NCI-H510A treated with DMSO at 0.1 percent for 48 hours (cell line): ENCODE data around the gene LMO2.

ENCODE experiments used
- DNase-seq: peaks from one replicate; lab custom pipeline; 2025; lab: John Stamatoyannopoulos, UW

Gene LMO2

DNA sequence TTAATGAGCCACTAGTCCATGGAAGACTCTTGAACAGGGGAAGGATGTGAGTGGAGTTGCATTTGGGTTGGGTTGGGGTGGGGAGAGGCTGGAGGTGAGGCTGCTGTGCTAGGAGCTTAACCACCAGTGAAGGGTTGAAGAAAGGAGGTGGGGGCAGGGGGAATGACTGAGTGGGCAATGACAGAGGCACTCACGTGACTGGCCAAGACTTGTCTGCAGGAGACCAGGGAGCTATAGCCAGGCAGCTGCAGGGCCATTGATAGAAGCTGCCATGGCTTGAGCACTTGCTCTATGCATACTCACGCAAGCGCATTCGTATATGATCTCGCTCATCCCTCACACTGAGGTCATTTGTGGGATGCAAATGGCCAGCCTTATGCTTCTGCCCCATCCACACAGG, 4.0 kb downstream of the LMO2 start:
- DNase-seq, result no peak

GRCh38 chr11:33885338-33886005, 6.4 kb downstream of the LMO2 start:
- DNase-seq, result no peak

- no peak for DNase-seq
Measured at GRCh38 chr11:33884601-33885000, 7.3 kb downstream of the LMO2 start.

DNA sequence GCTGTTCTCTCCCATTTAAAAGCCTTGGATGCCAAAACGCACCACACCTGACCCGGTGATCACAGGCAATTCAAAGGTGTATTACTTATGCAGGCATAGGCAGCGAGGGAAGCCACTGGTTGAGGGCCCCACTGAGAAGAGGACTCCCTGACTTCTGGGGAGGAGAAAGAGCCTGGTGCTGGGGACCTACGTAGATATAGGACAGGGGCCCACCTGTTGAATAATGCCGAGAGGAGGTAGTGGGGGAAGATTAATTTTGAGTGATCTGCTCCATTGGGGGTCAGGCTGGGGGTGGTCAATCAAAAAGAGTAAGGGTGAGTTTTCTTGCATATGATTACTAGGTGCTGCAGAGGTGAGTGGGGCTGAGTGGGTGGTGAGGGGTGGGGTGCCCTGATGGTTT, 7.8 kb downstream of the LMO2 start:
- DNase-seq, result no peak

DNA sequence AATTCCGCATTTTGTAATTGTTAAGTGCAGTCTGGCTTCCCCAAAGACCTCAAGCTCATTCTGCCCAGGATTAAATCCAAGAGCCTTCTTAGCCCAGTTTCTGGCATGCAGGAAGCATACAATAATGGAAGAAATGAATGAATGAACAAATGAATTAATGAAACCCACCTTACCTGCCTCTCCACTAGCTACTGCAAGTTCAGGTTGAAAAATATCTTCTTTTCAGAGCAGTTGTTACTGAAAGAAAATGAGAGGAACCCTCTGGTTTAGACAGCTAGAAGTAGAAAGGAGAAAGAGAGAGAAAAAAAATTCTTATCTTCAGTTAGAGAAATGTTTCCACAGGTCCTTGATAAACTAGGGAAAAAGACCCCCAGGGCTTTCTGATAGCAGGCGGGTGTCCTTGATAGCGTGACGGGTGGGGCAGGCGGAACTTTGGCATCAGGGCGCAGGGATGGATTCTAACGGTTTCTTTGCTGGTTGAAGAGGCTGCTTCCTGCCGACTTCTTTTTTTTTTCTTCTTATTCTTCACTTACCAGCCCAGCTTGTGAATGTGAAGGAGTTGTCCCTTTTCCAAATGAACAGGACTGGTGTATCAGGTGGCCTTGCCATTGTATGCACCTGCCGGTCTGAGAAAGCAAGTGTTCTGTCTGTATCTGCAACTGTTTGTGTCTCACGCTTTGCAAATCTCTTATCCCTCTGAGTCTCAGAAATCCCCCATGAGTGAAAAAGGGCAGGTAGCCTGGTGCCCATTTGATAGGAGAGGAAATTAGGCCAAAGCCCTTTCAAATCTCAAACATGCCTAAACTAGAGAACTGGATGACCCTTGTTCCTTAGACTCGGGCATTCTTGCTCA, 10.0 kb downstream of the LMO2 start:
- DNase-seq, result no peak

DNA sequence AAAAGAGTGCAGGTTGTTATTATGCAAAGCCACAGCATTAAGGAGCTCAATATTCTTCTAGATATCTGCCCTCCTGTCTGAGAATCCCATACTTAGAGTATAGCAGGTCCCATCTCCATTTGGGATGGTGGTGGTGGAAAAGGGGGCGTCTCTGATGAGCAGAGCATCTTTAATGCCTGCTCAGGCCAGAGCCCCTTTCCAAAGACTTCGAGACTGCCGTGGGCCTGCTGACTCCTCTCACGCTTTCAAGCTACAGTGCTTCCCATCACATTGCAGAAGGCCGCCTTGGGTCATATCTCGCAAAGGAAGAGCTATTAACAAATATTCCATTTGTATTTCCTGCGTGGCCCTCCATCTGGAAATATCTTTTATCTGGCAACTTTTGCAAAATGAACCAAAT, 10.9 kb downstream of the LMO2 start:
- DNase-seq, result no peak

DNA sequence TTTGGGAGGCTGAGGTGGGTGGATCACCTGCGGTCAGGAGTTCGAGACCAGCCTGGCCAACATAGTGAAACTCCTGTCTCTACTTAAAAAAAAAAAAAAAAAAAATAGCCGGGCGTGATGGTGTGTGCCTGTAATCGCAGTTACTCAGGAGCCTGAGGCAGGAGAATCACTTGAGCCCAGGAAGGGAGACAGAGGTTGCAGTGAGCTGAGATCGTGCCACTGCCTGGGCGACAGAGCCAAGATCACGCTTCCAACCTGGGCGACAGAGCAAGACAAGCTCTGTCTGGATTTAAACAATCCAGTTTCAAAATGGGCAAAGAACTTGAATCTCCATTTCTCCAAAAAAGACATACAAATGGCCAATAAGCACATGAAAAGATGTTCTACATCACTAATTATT, 12.5 kb downstream of the LMO2 start:
- no peak for DNase-seq

GRCh38 chr11:33877038-33877437, 14.8 kb downstream of the LMO2 start:
- no peak for DNase-seq

- DNase-seq, result no peak
Measured at GRCh38 chr11:33875621-33876294, 16.1 kb downstream of the LMO2 start.

DNA sequence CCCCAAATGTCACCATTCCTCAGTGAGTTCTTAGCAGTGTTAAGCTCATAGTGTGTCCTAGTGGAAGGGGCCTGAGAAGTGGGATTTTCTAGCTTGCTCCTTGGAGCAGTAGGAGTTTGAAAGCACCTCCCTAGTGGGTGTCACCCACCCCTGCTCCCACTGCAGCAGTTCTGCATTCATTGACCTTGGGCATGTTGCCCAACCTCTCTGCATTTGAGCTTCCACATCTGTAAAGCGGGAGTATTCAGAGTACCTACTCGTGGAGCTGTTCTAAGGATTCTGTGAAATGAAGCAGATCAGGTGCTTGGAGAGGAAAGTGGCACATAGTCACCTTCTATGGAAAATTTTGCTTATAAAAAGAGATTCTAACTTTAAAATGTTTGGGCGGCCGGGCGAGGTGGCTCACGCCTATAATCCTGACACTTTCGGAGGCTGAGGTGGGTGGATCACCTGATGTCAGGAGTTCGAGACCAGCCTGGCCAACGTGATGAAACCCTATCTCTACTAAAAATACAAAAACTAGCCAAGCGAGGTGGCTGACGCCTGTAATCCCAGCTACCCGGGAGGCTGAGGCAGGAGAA, 16.9 kb downstream of the LMO2 start:
- no peak for DNase-seq

- DNase-seq, result no peak
Measured at GRCh38 chr11:33874433-33874832, 17.4 kb downstream of the LMO2 start.

DNA sequence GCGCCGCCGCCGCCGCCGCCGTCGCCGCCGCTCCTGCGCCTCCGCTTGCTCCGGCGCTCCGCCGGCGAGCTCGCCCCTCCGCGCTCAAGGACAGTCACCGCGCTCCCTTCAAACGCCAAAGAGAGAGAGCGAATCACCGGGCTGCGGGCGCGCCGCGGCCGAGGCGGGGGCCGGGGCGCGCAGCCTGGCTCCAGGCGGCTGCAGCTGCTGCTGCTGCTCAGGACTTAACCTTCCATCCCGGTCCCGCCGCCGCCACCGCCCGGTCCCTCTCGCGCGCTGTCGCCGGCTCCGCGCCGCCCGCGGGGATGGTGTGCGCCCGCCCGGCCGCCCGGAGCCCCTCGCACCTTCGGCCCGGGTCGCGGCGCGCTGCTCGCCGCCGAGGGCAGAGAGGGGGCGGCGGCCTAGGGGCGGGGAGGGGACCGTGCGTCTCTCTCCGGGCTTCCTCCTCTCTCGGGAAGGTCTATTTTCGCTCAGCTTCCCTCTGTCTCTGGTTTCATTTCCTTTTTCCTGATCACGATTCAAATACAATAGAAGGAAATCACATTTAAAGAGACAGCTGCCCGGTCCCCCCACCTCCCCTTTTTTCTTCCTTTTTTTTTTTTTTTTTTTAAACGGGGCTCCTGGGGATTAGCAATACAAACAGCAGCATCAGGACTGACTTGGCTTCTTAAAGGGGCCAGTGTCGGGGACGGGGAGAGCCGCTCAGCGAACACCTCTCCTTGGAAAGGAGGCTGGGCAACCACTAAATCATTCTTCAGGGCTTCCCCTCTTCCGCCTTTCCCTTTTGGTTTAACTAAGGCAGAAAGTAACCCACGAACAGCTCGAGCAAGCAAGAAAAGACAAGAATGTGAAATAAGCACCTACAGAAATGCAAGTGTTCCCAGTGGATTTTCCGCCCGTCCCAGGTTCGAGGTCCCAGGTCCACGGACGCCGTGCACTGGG, 22.1 kb downstream of the LMO2 start:
- peak; percentile 48 for DNase-seq

- no peak for DNase-seq
Measured at GRCh38 chr11:33868647-33869461, 23.0 kb downstream of the LMO2 start.

- DNase-seq, result no peak
Measured at GRCh38 chr11:33867996-33868646, 23.8 kb downstream of the LMO2 start.

DNA sequence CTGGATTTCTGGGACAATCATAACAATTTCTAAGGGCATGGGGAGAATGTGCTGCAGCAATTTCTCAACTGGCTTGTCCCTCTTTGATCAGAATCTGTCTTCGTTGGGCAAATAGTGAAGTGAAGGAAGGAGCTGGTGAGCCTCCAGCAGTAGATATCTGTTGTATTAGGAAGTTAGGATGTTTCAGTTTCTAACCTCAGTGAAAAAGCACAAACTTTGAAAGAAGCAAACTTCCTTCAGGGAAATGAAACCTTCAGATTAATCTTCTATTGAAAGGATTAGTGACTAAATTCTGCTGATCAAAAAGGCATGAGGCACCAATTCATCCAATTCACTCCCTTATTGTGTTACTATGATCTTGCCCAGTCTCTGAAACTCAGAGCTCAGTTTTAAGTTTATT, 24.3 kb downstream of the LMO2 start:
- no peak for DNase-seq

DNA sequence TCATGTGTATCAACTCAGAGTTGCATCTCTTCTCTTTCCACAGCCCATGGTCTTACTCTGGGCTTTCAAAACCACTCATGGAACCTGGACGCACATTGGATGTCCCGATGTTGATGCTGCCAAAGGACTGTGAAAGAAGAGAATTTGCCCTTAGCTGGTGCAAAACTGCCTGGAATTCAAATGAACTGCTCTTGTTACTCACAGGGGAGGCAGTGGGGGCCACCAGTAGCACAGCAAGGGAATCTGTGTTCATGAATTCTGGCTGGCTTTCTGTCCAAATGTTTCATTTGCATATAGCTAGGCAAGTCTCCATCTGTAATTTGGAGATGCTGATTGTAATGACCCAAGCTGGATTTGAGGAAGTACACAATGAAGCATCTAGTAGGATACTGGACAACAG, 24.9 kb downstream of the LMO2 start:
- DNase-seq, result no peak

- DNase-seq, result no peak
Measured at GRCh38 chr11:33864479-33864878, 27.4 kb downstream of the LMO2 start.

DNA sequence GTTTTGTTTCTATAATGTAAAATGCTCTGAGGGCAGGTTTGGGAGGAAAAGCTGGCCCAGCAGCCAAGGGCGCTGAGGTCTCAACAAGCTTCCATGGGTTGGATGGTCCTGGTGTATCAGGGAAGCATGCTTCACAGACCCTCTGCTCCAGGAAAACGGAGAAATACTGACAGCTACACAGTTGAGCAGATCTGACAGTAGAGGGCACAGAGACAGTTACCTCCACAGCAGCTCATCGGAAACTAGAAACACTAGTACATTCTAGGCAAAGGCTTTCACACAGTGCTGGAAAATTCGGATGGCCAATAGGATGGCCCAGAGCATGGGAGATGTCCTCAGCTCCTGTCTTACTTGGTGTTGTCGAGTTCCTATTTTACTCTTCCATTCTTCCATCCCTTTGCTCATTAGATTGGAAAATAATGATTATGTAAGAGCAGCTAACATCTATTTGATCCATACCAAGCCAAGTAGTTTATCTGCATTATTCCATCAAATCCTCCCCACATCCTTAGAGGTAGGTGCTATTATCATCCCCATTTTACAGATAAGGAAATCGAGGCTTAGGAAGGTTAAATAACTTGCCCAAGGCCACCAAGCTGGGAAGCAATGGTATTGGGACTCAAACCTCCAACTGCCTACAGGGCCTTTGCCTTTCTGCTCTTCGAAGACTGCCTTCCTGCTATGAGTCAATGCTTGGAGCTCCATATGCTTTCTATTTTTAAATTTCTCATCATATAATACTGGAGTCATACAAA, 28.3 kb downstream of the LMO2 start:
- DNase-seq, result no peak

DNA sequence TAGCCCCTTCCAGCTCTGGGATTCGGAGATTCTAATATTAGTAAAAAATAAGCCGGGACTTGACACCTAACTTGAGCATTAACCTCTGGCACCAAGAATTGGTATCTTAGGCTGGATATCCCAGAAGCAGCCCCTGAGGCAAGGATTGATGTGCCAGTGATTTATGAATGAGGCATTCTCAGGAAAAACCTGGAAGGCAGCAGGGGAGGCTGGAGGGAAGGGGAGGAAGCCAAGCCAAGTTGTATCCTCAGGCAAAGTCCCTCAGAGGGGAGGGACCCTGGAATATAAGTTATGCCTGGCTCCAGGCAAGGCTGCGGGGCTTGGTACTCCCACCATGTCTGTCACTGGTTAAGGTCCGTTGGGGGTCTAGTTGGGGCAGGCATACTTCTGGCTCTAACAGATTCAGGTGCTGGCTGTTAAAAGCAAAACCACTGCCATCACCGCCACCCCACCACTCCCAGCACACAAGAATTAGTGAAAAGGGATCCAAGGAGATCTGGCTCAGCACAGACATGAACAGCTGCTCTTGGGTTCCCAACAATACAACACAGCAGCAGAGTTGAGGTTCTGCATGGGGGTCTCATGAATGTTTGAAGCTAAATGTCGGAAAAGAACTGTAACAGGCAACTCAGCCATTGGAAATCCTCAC, 29.8 kb downstream of the LMO2 start:
- no peak for DNase-seq
